Lung (tissue), 12 donors: Measurements from ENCODE around the gene ACOX1. TPM values are rescaled to one million over a fixed set of nuclear protein-coding genes. Genes with fewer than 3 reads are reported as not detected.

ENCODE experiments used
- ATAC-seq: fragments of 200-7000 bp; cut with Tn5 transposase; one replicate; pipeline ENCODE4 v1.9.1; 2020; ENCODE audit warnings: moderate number of reproducible peaks; ENCODE audit not compliant: insufficient read depth, low FRiP score
- DNase-seq, 3 donors: peaks; one replicate each; pipeline ENCODE4 v3.0.0-alpha.2; 2013 to 2017
- H3K27ac ChIP-seq, 2 donors: one replicate each; pipeline ENCODE4 v1.5.1; 2013; ENCODE audit warnings: mild to moderate bottlenecking in 2 of 2, moderate library complexity in 2 of 2, control low read depth in 1 of 2, inconsistent platforms in 1 of 2, low read depth in 1 of 2, low read length in 1 of 2
- H3K27me3 ChIP-seq, 3 donors: one replicate each; pipeline ENCODE4 v1.5.1; 2013; ENCODE audit warnings: low read length in 2 of 3; ENCODE audit not compliant: control insufficient read depth in 3 of 3, insufficient read depth in 3 of 3
- H3K36me3 ChIP-seq, 4 donors: one replicate each; pipeline ENCODE4 v1.5.1; 2013; ENCODE audit warnings: low read length in 4 of 4, mild to moderate bottlenecking in 1 of 4, moderate library complexity in 1 of 4; ENCODE audit not compliant: control insufficient read depth in 4 of 4, insufficient read depth in 4 of 4
- H3K4me1 ChIP-seq, 5 donors: one replicate each; pipeline ENCODE4 v1.5.1; 2013; ENCODE audit warnings: low read length in 5 of 5, mild to moderate bottlenecking in 2 of 5, moderate library complexity in 1 of 5; ENCODE audit not compliant: control insufficient read depth in 5 of 5, insufficient read depth in 5 of 5
- H3K4me3 ChIP-seq: one replicate; pipeline ENCODE4 v1.5.1; 2013; ENCODE audit warnings: mild to moderate bottlenecking, control low read depth, moderate library complexity
- H3K9ac ChIP-seq, 2 donors: one replicate each; pipeline ENCODE4 v1.5.1; 2013; ENCODE audit warnings: low read length in 2 of 2, control low read depth in 1 of 2; ENCODE audit not compliant: insufficient read depth in 1 of 2
- H3K9me3 ChIP-seq, 4 donors: one replicate each; pipeline ENCODE4 v1.5.1; 2013; ENCODE audit warnings: low read length in 3 of 4, mild to moderate bottlenecking in 1 of 4, moderate library complexity in 1 of 4; ENCODE audit not compliant: control insufficient read depth in 4 of 4, insufficient read depth in 3 of 4
- WGBS, 2 donors: extraction: QIAGEN DNeasy Blood & Tissue Kit; methylation state at CpG; one replicate each; pipeline ENCODE4 v1.1.7; 2013; 5-methylcytosine and 5-hydroxymethylcytosine counted together
- polyA plus RNA-seq, 2 donors: library from polyadenylated mRNA; stranded (reverse); fragments of 200-250 nt; gene quantifications; one replicate each; pipeline ENCODE4 v1.2.1, GENCODE V29; 2013
- total RNA-seq, 2 donors: library from RNA; depleted of rRNA in 1 of 2; stranded (reverse); fragments of >200 nt in 1 of 2; gene quantifications; one replicate each; pipeline ENCODE4 v1.2.1, GENCODE V29; 2014 to 2021
- TF ChIP-seq, protein P1 (sequence below): IDR thresholded peaks from 2 replicates; pipeline ENCODE4 v1.5.1; 2012; ENCODE audit warnings: mild to moderate bottlenecking; ENCODE audit errors: control extremely low read depth, extremely low read depth
- donor health status: control.
- donor health status: control.
- donor health status: Bipolar disorder and iron deficiency.
- donor health status: healthy.
- donor health status: DM: yes; HTN: yes; CAD: no.

ACOX1 gene
- total and polyA plus RNA-seq, 4 donors: 19.9 to 80.1 (median 45.9) TPM

DNA sequence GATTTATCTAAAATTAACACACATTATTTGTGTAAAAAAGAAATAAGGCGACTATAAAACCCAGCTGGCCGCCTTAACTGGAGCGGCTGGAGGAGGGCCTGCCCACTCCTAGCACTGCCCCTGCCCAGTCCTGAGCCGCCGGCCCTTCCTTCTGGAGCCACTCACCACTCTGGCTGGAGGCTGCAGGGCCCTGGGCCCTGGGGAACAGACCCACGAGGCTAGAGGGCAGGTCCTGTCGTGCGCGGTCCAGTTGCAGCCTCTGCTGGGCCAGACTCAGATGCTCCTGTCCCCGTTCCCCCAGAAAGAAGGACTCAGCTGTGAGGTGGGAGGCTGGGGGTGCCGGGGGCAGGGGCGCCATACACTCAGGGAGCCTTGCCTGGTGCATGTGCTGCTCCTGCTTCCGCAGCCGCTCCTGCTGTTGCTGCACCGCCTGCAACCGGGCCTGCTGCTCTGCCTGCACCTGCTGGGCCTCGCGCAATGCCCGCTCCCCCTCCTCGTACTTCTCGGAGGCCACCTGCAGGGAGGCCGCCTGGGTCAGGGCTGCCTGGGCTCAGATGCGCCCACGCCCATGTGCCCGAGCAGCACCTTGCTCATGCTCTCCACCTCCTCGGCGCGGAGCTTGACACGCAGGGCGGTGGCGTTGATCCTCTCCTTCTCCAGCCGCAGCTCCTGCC lies 65.3 kb downstream of the ACOX1 start:
- no peak for DNase-seq
- peaks cover 0 to 4% (median 0%) of the 10 kb centered on the region in 5 donors for H3K4me1 ChIP-seq
- TF ChIP-seq, protein P1, sequence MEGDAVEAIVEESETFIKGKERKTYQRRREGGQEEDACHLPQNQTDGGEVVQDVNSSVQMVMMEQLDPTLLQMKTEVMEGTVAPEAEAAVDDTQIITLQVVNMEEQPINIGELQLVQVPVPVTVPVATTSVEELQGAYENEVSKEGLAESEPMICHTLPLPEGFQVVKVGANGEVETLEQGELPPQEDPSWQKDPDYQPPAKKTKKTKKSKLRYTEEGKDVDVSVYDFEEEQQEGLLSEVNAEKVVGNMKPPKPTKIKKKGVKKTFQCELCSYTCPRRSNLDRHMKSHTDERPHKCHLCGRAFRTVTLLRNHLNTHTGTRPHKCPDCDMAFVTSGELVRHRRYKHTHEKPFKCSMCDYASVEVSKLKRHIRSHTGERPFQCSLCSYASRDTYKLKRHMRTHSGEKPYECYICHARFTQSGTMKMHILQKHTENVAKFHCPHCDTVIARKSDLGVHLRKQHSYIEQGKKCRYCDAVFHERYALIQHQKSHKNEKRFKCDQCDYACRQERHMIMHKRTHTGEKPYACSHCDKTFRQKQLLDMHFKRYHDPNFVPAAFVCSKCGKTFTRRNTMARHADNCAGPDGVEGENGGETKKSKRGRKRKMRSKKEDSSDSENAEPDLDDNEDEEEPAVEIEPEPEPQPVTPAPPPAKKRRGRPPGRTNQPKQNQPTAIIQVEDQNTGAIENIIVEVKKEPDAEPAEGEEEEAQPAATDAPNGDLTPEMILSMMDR: no peak
- H3K27ac ChIP-seq: no peak overlapping the region
- H3K4me3 ChIP-seq: no peak overlapping the region
- no peak for ATAC-seq
- no peaks in the 10 kb centered on the region for H3K27me3 ChIP-seq
- H3K9ac ChIP-seq: no peak overlapping the region
- H3K36me3 ChIP-seq: peaks cover 0 to 15% (median 2%) of the 10 kb centered on the region in 4 donors
- 97% methylated on average over 32 of the region's 32 CpGs for WGBS, 2 donors
- H3K9me3 ChIP-seq: no peaks in the 10 kb centered on the region

DNA sequence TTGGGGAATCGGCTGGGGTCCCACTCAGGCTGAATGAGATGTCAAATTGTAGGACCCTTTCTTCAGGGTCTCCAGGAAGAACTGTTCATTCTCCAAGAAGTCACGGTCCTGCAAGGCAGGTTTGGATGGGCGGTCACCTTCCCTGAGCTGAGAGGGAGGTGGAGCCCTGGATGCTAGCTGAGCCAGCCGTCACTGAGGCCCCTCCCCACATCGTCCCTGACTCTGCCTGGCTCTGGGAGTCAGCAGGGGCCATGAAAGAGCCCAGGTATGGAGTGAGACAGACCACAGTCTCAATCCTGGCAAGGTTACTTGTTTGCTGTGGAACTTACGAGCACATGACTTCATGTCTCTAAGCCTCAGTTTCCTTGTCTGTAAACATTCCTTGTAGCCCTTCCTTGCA lies 68.3 kb downstream of the ACOX1 start:
- TF ChIP-seq, protein P1: no peak
- WGBS, 2 donors: 71 to 84% methylated on average over 6 of the region's 6 CpGs
- Histone ChIP-seq H3K4me1 (peaks cover 0 to 4% (median 0%) of the 10 kb centered on the region in 5 donors), H3K9ac (no peak overlapping the region), H3K27ac (peak overlapping the region in 1 of 2 donors; percentile 57), H3K9me3 (no peaks in the 10 kb centered on the region), H3K36me3 (peaks cover 0 to 11% (median 2%) of the 10 kb centered on the region in 4 donors), H3K4me3 (no peak overlapping the region), H3K27me3 (no peaks in the 10 kb centered on the region)
- no peak for ATAC-seq
- DNase-seq: peak; percentile 31 to 61 (median 45)

DNA sequence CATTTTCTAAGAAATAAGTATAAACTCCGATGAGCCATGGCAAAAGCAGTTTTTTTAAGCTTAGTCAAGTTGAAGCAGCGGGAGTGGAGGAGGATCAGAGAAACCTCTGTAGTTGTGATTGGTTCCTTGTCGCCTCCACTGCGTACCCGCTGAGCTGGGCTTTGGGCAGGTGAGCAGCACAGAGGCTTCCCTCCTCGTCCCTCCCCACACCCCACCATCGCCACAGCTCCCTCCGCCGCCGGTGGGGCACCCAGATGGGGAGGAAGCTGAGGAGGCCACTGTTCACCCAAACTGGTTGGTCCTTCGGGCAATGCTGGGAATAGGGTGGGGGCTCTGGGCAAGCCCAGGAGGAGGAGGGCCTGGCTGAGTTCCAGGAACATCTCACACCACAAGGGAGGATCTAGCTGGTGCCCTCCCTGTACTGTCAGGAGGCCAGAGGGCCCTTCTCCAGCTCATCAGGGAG lies 69.1 kb downstream of the ACOX1 start:
- TF ChIP-seq, protein P1: no peak
- H3K27me3 ChIP-seq: no peaks in the 10 kb centered on the region
- no peak overlapping the region for H3K4me3 ChIP-seq
- peak overlapping the region in 1 of 2 donors; percentile 57 for H3K27ac ChIP-seq
- no peak overlapping the region for H3K9ac ChIP-seq
- DNase-seq (peak in 1 of 3 donors; percentile 10), ATAC-seq (no peak)
- 45 to 55% methylated on average over 11 of the region's 11 CpGs for WGBS, 2 donors
- no peaks in the 10 kb centered on the region for H3K9me3 ChIP-seq
- peaks cover 0 to 4% (median 0%) of the 10 kb centered on the region in 5 donors for H3K4me1 ChIP-seq
- peaks cover 0 to 10% (median 2%) of the 10 kb centered on the region in 4 donors for H3K36me3 ChIP-seq
